Activated CD4-positive, CD25-positive, alpha-beta regulatory T cell treated with anti-CD3 and anti-CD28 coated beads, Interleukin-2, amount 50 U/mL, for 72 hours (primary cell): Measurements from ENCODE around the gene CTNNA1.

Experiments
- DNase-seq: peaks from one replicate; pipeline ENCODE4 v3.0.0; 2021

CTNNA1 gene

GRCh38 chr5:138936225-138936967 is 183.2 kb downstream of the CTNNA1 start:
- no peak for DNase-seq

DNA sequence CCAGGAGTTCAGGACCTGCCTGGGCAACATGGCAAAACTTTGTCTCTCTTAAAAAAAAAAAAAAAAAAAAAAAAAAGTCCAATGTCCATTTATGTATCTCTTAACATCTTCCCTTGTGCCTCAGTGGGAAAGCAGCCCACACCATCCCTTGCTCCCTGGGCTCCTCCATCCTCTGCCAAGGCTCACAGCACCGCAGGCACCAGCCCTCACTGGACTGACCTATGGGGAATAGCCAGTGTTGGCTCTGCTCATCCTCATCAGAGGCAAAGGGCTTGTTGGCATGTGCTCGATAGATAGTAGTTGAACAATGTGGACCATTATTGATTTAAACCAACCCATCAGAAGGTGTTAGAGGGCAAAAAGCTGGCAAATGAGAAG is 183.7 kb downstream of the CTNNA1 start:
- DNase-seq: no peak

DNA sequence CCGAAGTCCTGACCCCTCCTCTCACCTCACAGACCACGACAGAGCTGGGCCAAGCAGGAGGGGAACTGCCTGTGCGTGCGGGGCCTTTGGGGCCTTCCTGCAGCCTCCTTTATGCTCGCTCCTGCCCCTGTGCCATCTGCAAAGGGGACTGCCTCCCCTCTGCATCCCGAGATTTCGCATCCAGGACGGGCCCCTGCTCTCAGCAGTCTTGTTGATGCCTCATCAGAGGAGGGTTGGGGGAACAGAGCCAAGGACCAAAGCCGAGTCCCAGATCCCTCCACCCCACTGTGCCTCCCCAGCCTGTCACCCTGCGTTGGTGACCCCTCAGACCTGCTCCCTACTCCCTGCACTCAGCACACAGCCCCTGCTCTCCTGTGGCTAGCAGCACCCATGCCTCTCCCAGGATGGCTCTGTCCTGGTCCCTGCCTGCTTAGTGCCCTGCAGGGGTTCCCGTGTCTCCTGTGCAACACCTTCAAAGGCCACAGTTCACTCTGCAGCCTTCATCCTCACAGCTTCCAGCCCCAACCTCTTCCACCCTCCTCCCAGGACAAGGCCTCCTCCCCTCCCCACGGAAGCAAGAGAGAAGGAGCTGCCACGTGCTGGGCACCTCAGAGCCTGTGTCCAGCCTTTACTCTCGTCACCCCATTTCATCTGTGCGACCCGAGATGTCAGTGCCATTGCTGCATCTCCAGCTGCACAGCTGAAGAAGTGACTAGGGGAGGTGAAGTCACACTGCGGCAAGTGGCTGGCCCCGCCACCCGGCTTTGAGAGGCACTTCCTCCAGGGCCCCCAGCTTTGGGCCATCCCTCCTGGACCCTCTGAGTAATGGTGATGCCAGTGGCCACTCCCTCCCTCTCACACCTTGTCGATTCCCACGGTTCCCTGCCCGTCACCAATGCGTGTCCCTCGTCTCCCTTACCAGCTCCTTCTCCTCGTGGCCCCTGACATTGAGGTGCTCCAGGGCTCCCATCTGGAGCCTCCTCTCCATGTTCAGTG is 184.5 kb downstream of the CTNNA1 start:
- DNase-seq: no peak

DNA sequence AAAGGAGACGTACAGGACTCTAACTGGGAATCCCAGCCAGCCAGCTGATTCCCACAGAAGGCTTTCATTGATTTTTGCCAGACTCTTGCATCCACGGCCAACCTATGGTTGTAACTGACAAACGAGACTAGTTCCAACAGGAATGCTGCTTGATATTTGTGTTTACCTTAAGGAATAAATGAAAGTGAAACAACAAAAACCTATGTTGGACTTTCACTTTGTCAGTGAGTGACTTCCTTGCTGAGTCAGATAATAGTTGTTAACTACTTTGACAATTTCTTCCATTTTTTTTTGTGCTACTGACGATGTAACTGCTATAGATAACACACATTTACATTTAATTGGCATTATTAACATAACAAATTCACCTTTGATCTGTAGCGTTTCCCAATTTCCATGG is 185.3 kb downstream of the CTNNA1 start:
- DNase-seq: no peak

- DNase-seq: no peak
Observed at GRCh38 chr5:138942066-138942465, 188.8 kb downstream of the CTNNA1 start.

GRCh38 chr5:138942861-138943260 is 189.6 kb downstream of the CTNNA1 start:
- DNase-seq: no peak

DNA sequence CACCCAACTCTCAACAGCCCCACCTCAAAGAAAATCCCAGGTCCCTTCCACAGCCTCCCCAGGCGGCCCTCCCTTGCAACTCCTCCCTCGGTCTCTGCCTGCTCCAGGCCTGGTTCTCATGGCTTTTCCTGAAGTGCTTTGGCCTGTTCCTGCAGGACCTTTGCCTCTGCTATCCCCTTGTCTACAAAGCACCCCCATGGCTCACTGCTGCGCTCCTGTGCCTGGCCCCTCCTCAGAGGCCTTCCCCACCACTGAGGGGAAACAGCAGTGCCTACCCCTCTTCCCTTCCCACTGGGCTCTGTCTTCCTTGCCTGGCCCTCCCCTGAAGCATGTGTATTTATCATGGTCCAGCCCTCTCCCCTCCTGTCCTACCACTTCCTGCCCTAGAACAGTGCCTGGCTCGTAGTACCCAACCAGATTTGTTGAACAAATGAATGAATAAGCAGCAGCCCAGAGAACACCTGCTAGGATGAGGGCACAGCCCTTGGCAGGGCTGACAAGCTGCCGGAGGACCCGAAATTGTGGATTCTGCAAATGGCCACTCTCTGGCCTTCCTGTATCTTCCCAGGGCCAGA is 190.5 kb downstream of the CTNNA1 start:
- no peak for DNase-seq

- DNase-seq: no peak
Observed at GRCh38 chr5:138944527-138945322, 191.5 kb downstream of the CTNNA1 start.

DNA sequence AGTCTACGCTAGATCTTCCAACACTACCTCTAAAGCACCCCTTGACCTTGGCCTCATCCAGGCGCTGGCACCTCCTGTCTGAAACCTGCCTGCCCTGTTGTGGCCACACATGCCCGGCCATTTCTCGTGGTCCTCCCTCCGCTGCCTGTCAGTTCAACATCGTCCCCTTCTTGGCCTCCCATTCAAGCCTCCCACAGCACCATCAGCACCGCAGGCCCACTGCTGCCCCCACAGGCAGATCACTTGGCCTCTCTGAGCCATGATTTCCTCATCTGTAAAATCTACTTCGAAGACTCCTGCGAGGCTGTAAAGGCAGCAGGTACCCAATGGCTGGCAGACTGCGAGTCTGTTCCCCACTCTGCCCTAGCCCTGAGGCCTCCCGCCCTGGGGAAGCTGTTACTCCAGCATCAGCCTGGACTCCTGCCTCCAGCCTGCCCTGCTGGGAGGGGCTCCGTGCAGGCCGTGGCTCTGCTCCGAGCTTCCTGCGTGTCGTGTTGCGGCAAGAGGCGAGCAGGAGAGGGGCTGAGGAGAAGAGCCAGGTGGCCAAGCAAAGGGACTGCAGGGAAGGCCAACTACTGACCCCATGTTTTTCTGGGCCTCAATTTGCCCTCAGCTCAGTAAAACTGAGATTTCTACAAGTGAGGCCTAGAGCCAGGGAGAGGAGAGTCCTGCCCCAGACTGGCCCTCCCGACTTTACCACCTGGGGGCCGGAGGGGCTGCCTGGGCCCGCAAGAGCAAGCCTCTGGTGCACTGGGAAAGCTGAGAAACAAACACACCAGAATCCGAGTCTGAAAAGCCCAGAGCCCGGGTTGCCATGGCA is 192.4 kb downstream of the CTNNA1 start:
- no peak for DNase-seq

GRCh38 chr5:138946241-138946623 is 193.0 kb downstream of the CTNNA1 start:
- no peak for DNase-seq

- DNase-seq: no peak
Observed at GRCh38 chr5:138946831-138947560, 193.8 kb downstream of the CTNNA1 start.

GRCh38 chr5:138947780-138948179 is 194.6 kb downstream of the CTNNA1 start:
- no peak for DNase-seq

DNA sequence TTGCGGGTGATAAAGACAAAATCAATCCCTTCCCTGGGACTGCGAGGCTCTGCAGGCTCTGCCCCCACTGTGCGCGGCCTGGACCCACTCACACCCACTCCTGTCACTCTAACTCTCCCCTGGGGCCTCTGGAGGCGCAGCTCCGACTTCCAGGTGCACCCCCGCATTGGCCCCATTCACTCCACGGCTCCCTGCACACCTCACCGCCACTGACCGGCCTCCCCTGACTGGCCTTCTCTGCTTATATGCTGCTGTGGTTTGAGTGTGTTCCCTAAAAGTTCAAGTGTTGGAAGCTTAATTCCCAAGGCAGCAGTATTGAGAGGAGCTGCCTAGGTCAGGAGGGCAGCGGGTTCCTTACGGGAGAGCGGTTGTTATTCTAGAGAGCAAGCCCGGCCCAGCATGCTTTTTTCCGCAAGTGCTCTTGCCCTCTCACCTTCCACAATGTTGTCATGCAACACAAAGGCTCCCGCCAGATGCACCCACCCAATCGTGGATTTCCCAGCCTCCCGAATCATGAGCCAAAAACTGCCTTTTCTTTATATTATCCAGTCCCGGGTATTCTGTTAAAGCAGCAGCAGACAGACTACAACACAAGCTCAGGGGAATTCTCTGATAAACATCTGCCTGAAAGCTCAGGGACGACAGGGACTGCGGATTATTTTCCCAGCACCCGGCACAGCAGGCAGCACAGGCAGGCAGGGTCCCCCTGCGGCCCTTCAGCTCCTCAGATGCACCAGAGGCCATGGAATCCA is 195.4 kb downstream of the CTNNA1 start:
- no peak for DNase-seq

GRCh38 chr5:138949223-138949574 is 196.0 kb downstream of the CTNNA1 start:
- no peak for DNase-seq

GRCh38 chr5:138949988-138950387 is 196.8 kb downstream of the CTNNA1 start:
- no peak for DNase-seq

DNA sequence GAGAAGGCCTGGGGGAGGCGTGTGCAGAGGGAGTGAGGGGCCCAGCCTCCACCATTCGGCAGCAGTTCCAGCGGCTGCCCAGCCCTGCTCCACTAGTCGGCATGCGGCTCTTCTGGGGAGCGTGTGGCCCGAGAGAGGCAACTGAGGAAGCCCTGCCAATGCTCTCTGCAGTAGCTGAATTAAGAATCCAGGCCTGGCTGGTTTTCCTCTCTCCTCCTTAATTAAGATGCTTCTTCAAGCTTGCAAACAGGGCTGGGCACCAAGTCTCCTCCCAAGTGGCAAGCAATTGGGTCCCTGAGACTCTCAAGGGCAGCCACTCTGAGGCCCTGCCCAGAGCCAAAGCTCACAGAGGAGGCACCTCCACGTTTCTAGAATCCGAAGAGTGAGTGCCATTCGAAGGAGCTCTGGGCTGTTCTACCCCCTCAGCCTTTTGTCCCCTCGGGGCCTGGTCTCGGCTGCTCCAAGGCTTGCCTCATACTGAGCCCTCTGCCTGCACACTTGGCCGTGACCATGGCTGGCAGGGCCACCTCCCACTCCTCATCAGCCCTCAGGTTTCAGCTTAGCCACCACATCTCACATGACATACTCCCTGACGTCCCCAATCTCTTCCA is 197.3 kb downstream of the CTNNA1 start:
- DNase-seq: no peak

- DNase-seq: no peak
Observed at GRCh38 chr5:138951091-138951985, 198.1 kb downstream of the CTNNA1 start.

DNA sequence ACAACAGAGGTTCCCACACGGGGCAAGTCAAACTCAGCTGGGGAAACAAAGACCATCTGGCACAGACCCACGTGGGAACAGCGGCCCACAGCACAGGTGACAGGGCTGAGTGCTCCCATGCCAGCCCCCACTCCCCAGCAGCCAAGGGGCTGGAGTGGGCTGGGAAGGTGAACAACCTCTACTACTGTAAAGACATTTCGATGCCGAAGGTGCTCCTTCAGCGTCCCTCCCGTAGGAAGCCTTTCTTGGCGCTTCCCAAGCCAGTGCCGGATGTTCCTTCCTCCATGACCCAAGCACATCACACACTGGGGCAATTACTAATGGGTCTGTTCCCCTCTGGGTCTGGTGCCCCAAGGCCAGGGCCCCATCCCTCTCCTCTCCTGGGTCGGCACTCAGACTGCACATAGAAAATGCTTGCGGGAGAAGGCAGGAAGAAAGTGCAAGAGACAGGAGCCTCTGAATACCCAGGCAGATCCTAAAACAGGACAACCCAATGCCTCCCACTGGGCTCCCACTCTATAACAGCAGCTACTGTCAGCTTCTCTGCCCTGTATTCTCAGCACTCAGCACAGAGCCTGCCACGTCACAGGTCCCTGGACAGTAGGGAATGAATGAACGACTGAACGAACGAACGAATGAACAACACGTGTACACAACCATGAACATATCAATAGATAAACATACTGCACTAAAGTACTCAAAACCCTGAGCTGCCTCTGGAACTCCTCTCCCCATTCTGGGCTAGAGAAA is 198.9 kb downstream of the CTNNA1 start:
- DNase-seq: no peak
